Activated naive CD4-positive, alpha-beta T cell treated with anti-CD3 and anti-CD28 coated beads, Interleukin-2, amount 50 U/mL, for 24 hours (primary cell): ENCODE data around the gene SMC1B.

Experiments used
- H3K27ac Mint-ChIP-seq: one replicate; pipeline ENCODE4 v1.8.0; 2021; ENCODE audit warnings: mild to moderate bottlenecking, mixed read lengths
- H3K27me3 Mint-ChIP-seq: one replicate; pipeline ENCODE4 v1.8.0; 2021; ENCODE audit warnings: mixed read lengths
- H3K36me3 Mint-ChIP-seq: one replicate; pipeline ENCODE4 v1.8.0; 2021; ENCODE audit warnings: mixed read lengths
- H3K4me1 Mint-ChIP-seq: one replicate; pipeline ENCODE4 v1.8.0; 2021; ENCODE audit warnings: mixed read lengths
- H3K4me3 Mint-ChIP-seq: one replicate; pipeline ENCODE4 v1.8.0; 2021; ENCODE audit warnings: mild to moderate bottlenecking, mixed read lengths
- H3K9me3 Mint-ChIP-seq: one replicate; pipeline ENCODE4 v1.8.0; 2021; ENCODE audit warnings: mixed read lengths

The SMC1B gene

GRCh38 chr22:45312856-45313255, 100.5 kb downstream of the SMC1B start:
- peak overlapping the region; percentile 30 for H3K4me3 Mint-ChIP-seq
- H3K9me3 Mint-ChIP-seq: no peaks in the 10 kb centered on the region
- H3K27ac Mint-ChIP-seq: peak overlapping the region; percentile 68
- H3K27me3 Mint-ChIP-seq: no peaks in the 10 kb centered on the region
- H3K4me1 Mint-ChIP-seq: peaks cover 81% of the 10 kb centered on the region
- peaks cover 9% of the 10 kb centered on the region for H3K36me3 Mint-ChIP-seq

- peak overlapping the region; percentile 30 for H3K4me3 Mint-ChIP-seq
- H3K4me1 Mint-ChIP-seq: peaks cover 77% of the 10 kb centered on the region
- H3K9me3 Mint-ChIP-seq: no peaks in the 10 kb centered on the region
- no peaks in the 10 kb centered on the region for H3K27me3 Mint-ChIP-seq
- H3K36me3 Mint-ChIP-seq: peaks cover 9% of the 10 kb centered on the region
- no peak overlapping the region for H3K27ac Mint-ChIP-seq
Measured at GRCh38 chr22:45312415-45312814, 101.0 kb downstream of the SMC1B start.

GRCh38 chr22:45310977-45311531, 102.3 kb downstream of the SMC1B start:
- Mint-ChIP-seq H3K27me3 (no peaks in the 10 kb centered on the region), H3K9me3 (no peaks in the 10 kb centered on the region), H3K27ac (peak overlapping the region; percentile 88), H3K36me3 (peaks cover 9% of the 10 kb centered on the region), H3K4me3 (peak overlapping the region; percentile 94), H3K4me1 (peaks cover 63% of the 10 kb centered on the region)

GRCh38 chr22:45310331-45310976, 102.9 kb downstream of the SMC1B start:
- H3K27me3 Mint-ChIP-seq: no peaks in the 10 kb centered on the region
- H3K36me3 Mint-ChIP-seq: peaks cover 9% of the 10 kb centered on the region
- H3K27ac Mint-ChIP-seq: peak overlapping the region; percentile 88
- H3K4me3 Mint-ChIP-seq: peak overlapping the region; percentile 94
- H3K4me1 Mint-ChIP-seq: peaks cover 57% of the 10 kb centered on the region
- no peaks in the 10 kb centered on the region for H3K9me3 Mint-ChIP-seq

- Mint-ChIP-seq H3K27me3 (no peaks in the 10 kb centered on the region), H3K4me1 (peaks cover 49% of the 10 kb centered on the region), H3K4me3 (peak within 1 kb of the TSS; percentile 94), H3K36me3 (peaks cover 9% of the 10 kb centered on the region), H3K27ac (peak within 1 kb of the TSS; percentile 88), H3K9me3 (no peaks in the 10 kb centered on the region)
Measured at GRCh38 chr22:45309422-45310227, 103.8 kb downstream of the SMC1B start, which contains the start of gene FAM118A. TSS of gene FAM118A (plus strand) at chr22:45309934. CDS start at chr22:45322380, 12,446 bp downstream.

- no peaks in the 10 kb centered on the region for H3K27me3 Mint-ChIP-seq
- H3K9me3 Mint-ChIP-seq: no peaks in the 10 kb centered on the region
- H3K4me3 Mint-ChIP-seq: peak overlapping the region; percentile 94
- peaks cover 9% of the 10 kb centered on the region for H3K36me3 Mint-ChIP-seq
- H3K27ac Mint-ChIP-seq: peak overlapping the region; percentile 86
- H3K4me1 Mint-ChIP-seq: peaks cover 42% of the 10 kb centered on the region
Measured at GRCh38 chr22:45308957-45309421, 104.4 kb downstream of the SMC1B start.

- peak overlapping the region; percentile 86 for H3K27ac Mint-ChIP-seq
- H3K9me3 Mint-ChIP-seq: no peaks in the 10 kb centered on the region
- H3K4me1 Mint-ChIP-seq: peaks cover 40% of the 10 kb centered on the region
Measured at GRCh38 chr22:45308391-45308956, 104.9 kb downstream of the SMC1B start.

GRCh38 chr22:45306139-45306538, 107.3 kb downstream of the SMC1B start:
- Mint-ChIP-seq H3K27ac (no peak overlapping the region), H3K27me3 (no peaks in the 10 kb centered on the region), H3K4me3 (no peak overlapping the region), H3K36me3 (peaks cover 4% of the 10 kb centered on the region), H3K4me1 (peaks cover 22% of the 10 kb centered on the region), H3K9me3 (no peaks in the 10 kb centered on the region)

More at GRCh38 chr22:45308391-45308956, 104.9 kb downstream of the SMC1B start:
- Mint-ChIP-seq H3K27me3 (no peaks in the 10 kb centered on the region), H3K4me3 (peak overlapping the region; percentile 94), H3K36me3 (peaks cover 9% of the 10 kb centered on the region)

- Mint-ChIP-seq H3K27ac (no peak overlapping the region), H3K27me3 (no peaks in the 10 kb centered on the region), H3K9me3 (no peaks in the 10 kb centered on the region), H3K4me1 (peaks cover 16% of the 10 kb centered on the region), H3K36me3 (no peaks in the 10 kb centered on the region), H3K4me3 (no peak overlapping the region)
Measured at GRCh38 chr22:45305456-45306075, 107.8 kb downstream of the SMC1B start.

GRCh38 chr22:45304971-45305370, 108.4 kb downstream of the SMC1B start:
- Mint-ChIP-seq H3K36me3 (no peaks in the 10 kb centered on the region), H3K9me3 (no peaks in the 10 kb centered on the region), H3K4me1 (peaks cover 14% of the 10 kb centered on the region), H3K27ac (peak overlapping the region; percentile 23), H3K27me3 (no peaks in the 10 kb centered on the region), H3K4me3 (no peak overlapping the region)

- no peak overlapping the region for H3K27ac Mint-ChIP-seq
- no peaks in the 10 kb centered on the region for H3K9me3 Mint-ChIP-seq
- peaks cover 17% of the 10 kb centered on the region for H3K4me1 Mint-ChIP-seq
- H3K4me3 Mint-ChIP-seq: no peak overlapping the region
- no peaks in the 10 kb centered on the region for H3K36me3 Mint-ChIP-seq
- H3K27me3 Mint-ChIP-seq: no peaks in the 10 kb centered on the region
Measured at GRCh38 chr22:45303181-45303580, 110.2 kb downstream of the SMC1B start.

- Mint-ChIP-seq H3K27me3 (no peaks in the 10 kb centered on the region), H3K36me3 (no peaks in the 10 kb centered on the region), H3K27ac (no peak overlapping the region), H3K4me1 (peaks cover 17% of the 10 kb centered on the region), H3K4me3 (no peak overlapping the region), H3K9me3 (no peaks in the 10 kb centered on the region)
Measured at GRCh38 chr22:45302751-45303150, 110.6 kb downstream of the SMC1B start.

- Mint-ChIP-seq H3K27ac (peak overlapping the region; percentile 38), H3K4me1 (peaks cover 31% of the 10 kb centered on the region), H3K36me3 (no peaks in the 10 kb centered on the region), H3K27me3 (no peaks in the 10 kb centered on the region), H3K9me3 (no peaks in the 10 kb centered on the region), H3K4me3 (no peak overlapping the region)
Measured at GRCh38 chr22:45298934-45299505, 114.4 kb downstream of the SMC1B start.

GRCh38 chr22:45296628-45297297, 116.6 kb downstream of the SMC1B start:
- Mint-ChIP-seq H3K36me3 (no peaks in the 10 kb centered on the region), H3K4me1 (peaks cover 27% of the 10 kb centered on the region), H3K27me3 (no peaks in the 10 kb centered on the region), H3K4me3 (peak overlapping the region; percentile 47), H3K9me3 (no peaks in the 10 kb centered on the region), H3K27ac (peak overlapping the region; percentile 70)
